ENCODE data around the gene UCKL1. TPM values are rescaled to one million over a fixed set of nuclear protein-coding genes. Genes with fewer than 3 reads are reported as not detected.
A peak's percentile ranks its signal among the peaks of the same experiment; 100 is the strongest.
"Not testable (repeated sequence)": the region's sequence is repeated elsewhere in the genome, so short reads cannot be mapped to it uniquely, and the experiment has no call there.

The UCKL1 gene
- 28.9 and 30.4 TPM in 2 replicates for total RNA-seq

- DNase-seq (ENCODE audit: low read depth, low spot score), result peak; percentile 63
Measured at GRCh38 chr20:63955827-63956663, at the start of gene UCKL1. Gene UCKL1 (minus strand): TSS chr20:63956416. CDS start chr20:63956372, 44 bp downstream.

GRCh38 chr20:64005394-64005793 is 49.2 kb upstream of the UCKL1 start:
- DNase-seq (ENCODE audit: low read depth, low spot score), result no peak

DNA sequence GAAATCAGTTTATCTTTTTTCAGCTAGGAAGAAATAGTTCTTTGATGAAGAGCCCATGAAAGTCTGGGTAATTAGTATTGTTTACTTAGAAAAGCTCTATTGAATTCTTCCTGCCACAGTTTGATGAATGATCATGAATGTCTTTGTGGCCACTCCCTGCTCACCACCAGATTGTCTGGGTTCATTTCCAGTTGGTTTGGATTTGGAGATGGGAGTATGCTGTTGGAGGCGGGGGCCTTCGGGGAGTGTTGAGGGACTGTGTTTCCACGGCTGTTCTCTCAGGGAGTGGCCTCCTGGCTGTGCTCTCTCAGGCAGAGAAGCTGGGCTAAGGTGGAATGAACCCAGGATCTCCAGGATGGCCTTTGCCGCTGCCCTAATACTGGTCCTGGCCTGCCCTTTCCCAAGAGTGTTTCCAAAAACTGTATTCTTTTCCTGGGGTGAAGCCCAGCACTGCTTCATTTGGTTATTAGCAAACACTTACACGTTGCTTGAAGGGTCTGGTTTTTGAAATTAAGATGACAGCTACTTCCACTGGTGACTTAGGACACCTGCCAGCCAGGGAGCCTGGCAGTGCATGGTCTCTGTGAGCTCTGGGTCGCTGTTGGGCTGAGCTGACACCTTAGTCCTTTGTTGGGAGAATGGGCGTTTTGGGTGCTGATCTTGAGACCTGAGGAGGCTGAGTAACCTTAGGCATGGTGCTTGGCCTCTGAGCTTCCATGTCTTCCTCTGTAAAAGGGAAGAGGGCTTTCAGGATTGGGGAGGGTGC is 47.9 kb upstream of the UCKL1 start:
- no peak for DNase-seq (ENCODE audit: low read depth, low spot score)

- no peak for DNase-seq (ENCODE audit: low read depth, low spot score)
Measured at GRCh38 chr20:64001607-64002011, 45.4 kb upstream of the UCKL1 start.

- DNase-seq (ENCODE audit: low read depth, low spot score), result no peak
Measured at GRCh38 chr20:64000906-64001305, 44.7 kb upstream of the UCKL1 start.

- no peak for DNase-seq (ENCODE audit: low read depth, low spot score)
Measured at GRCh38 chr20:63982937-63983336, 26.7 kb upstream of the UCKL1 start.

- DNase-seq (ENCODE audit: low read depth, low spot score), result peak; percentile 85
Measured at GRCh38 chr20:63980806-63981728, 24.9 kb upstream of the UCKL1 start, which contains the start of gene PRPF6. Gene PRPF6 (plus strand): TSS chr20:63981132. CDS start chr20:63981246, 114 bp downstream.

GRCh38 chr20:63980317-63980805 is 24.1 kb upstream of the UCKL1 start:
- DNase-seq (ENCODE audit: low read depth, low spot score), result no peak

GRCh38 chr20:63979557-63980316 is 23.5 kb upstream of the UCKL1 start, which contains the start of gene SAMD10:
Gene SAMD10 (minus strand): TSS chr20:63979642. CDS start chr20:63979467, 175 bp downstream.
- DNase-seq (ENCODE audit: low read depth, low spot score), result no peak

DNA sequence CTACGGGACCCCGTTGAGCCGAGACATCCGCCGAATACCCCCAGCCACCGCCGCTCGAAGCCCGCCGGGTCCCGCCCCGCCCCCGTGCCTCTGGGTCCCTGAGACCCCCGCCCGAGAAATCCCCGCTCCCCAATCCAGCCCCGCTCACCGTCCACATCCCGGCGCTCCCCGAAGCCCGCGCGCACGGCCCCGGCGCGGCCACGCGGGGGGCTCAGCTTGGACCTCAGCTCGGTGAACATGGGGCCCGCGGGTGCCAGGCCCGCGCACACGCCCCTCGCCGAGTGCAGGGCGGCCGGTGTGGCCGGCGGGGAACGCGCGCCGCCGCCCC is 23.0 kb upstream of the UCKL1 start:
- no peak for DNase-seq (ENCODE audit: low read depth, low spot score)

GRCh38 chr20:63978319-63979228 is 22.4 kb upstream of the UCKL1 start:
- no peak for DNase-seq (ENCODE audit: low read depth, low spot score)

DNA sequence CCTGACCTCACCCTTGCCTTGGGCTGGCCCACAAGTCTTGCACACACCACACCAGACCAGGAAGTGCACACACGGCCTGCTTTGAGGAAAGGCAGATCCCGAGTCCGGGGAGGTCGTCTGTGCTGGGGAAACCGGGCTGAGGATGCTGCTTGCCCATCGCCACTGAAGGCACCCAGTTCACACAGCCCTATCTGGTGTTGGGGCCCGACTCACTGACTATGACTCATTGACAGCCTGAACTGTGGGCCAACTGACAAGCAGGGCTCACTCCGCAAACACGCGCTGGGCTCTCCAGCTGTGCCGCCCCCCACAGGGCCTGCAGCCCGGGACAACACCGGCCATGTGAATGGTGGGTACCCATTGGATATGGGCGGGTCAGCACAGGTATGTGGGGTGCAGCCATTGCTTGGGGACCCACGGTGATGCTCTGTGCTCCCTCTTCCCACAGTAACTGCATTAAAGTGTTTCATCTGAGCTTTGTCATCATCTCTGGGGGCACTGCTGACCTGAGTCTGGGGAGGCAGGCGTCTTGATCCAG is 21.6 kb upstream of the UCKL1 start:
- DNase-seq (ENCODE audit: low read depth, low spot score), result no peak

DNA sequence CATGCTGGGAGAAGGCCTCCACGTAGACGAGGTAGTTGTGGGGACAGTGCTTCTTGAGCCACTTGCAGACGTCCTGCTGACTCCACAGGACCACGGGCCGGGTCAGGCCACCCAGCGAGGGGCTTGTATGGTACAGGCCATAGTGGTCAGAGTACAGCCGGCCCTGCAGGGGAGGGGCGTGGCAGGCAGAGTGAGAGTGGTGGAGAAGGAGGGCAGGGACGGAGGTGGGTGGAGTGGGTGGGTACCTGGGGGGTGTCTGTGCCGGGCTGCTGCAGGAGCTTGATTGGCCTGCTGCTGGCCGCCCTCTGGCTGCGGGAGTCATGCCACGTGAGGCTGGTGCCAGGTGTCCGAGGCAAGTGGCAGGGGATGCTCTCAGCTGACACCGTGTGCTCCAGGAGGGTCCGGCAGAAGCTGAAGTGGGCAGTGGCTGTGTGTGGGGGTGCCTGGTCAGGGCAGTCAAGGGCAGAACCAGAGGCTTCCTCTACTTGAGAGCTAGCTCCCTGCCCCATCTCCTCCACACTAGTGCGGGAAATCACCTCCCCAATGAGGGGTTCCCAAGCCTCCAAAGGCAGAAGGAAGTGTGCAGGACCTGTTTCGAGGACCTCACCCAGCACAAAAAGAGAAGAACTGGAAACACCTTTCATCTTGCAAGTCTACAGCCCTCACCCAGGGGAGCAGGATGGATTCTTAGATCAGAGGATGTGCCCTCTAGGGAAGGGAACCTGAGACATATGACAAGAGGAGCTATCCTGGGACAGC is 20.9 kb upstream of the UCKL1 start:
- no peak for DNase-seq (ENCODE audit: low read depth, low spot score)

DNA sequence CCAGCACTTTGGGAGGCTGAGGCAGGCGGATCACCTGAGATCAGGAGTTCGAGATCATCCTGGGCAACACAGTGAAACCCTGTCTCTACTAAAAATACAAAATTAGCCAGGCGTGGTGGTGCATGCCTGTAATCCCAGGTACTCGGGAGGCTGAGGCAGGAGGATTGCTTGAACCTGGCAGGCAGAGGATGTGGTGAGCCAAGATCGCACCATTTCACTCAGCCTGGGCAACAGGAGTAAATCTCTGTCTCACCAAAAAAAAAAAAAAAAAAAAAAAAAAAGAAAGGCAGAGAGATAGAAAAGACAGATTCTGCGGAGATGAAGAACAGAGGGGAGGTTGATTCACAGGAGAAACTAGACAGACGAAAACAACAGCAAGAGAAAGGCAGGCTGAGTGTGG is 20.3 kb upstream of the UCKL1 start:
- DNase-seq (ENCODE audit: low read depth, low spot score), result not testable (repeated sequence)

GRCh38 chr20:63974402-63975200 is 18.4 kb upstream of the UCKL1 start:
- no peak for DNase-seq (ENCODE audit: low read depth, low spot score)

DNA sequence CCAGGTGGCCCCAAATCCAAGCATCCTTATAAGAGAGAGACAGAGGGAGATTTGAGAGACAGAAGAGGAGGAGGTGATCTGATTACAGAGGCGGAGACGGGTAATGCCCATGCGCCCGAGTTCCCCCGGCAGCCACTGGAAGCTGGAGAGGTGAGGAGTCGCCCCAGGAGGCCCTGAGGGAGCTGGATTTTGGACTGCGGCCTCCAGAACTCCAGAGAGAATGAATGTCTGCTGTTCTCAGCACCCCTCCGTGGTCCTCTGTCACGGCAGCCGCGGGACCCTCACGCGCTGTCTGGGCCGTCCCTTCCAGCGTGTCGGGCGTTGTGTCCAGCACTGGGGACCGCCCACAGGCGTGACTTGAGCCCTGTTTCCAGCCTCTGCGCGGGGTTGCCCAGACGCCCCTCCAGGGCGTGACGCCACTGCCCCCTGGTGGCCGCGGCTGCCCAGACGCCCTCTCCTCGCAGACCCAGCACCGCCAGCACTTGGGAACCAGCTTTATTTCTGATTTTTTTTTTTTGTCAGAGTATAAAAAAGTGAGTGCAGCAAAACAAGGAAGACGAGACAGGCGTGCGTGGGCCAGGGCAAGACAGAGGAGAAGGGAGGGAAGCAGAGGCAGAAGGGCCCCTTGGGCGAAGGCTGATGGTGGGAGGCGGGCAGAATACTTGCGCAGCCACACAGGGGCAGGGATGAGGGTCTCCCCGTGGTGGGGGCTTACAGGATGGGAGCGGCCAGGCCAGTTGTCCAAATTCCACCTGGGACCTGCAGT is 17.6 kb upstream of the UCKL1 start:
- DNase-seq (ENCODE audit: low read depth, low spot score), result peak; percentile 47

GRCh38 chr20:63973160-63973479 is 16.9 kb upstream of the UCKL1 start:
- no peak for DNase-seq (ENCODE audit: low read depth, low spot score)
